Thymus (tissue), 11 donors: ENCODE measurements around the gene RHO. TPM values are rescaled to one million over a fixed set of nuclear protein-coding genes. Genes with fewer than 3 reads are reported as not detected.
"Not testable (repeated sequence)": the region's sequence is repeated elsewhere in the genome, so short reads cannot be mapped to it uniquely, and the experiment has no call there.

Source experiments
- DNase-seq, 9 donors: peaks; one replicate each; pipeline ENCODE4 v3.0.0-alpha.2; 2013; ENCODE audit warnings: low spot score in 9 of 9, low read depth in 6 of 9, missing footprints in 1 of 9
- H3K27ac ChIP-seq, 2 donors: one replicate each; pipeline ENCODE4 v1.5.1; 2013; ENCODE audit warnings: control low read depth in 1 of 2, low read depth in 1 of 2, low read length in 1 of 2, mild to moderate bottlenecking in 1 of 2, moderate library complexity in 1 of 2
- H3K27me3 ChIP-seq, 2 donors: one replicate each; pipeline ENCODE4 v1.5.1; 2013; ENCODE audit warnings: low read length in 1 of 2; ENCODE audit not compliant: control insufficient read depth in 2 of 2, insufficient read depth in 1 of 2
- H3K36me3 ChIP-seq, 2 donors: one replicate each; pipeline ENCODE4 v1.5.1; 2013; ENCODE audit warnings: low read length in 1 of 2, mild to moderate bottlenecking in 1 of 2, moderate library complexity in 1 of 2; ENCODE audit not compliant: control insufficient read depth in 2 of 2, insufficient read depth in 2 of 2
- H3K4me1 ChIP-seq, 2 donors: one replicate each; pipeline ENCODE4 v1.5.1; 2013; ENCODE audit warnings: low read length in 2 of 2; ENCODE audit not compliant: control insufficient read depth in 2 of 2, insufficient read depth in 2 of 2
- H3K4me3 ChIP-seq, 2 donors: one replicate each; pipeline ENCODE4 v1.5.1; 2013; ENCODE audit warnings: low read length in 2 of 2, control low read depth in 1 of 2, mild to moderate bottlenecking in 1 of 2
- H3K9me3 ChIP-seq, 2 donors: one replicate each; pipeline ENCODE4 v1.5.1; 2013; ENCODE audit warnings: low read length in 1 of 2, mild to moderate bottlenecking in 1 of 2; ENCODE audit not compliant: control insufficient read depth in 2 of 2, insufficient read depth in 1 of 2
- WGBS: extraction: QIAGEN DNeasy Blood & Tissue Kit; methylation state at CpG from one replicate; pipeline ENCODE4 v1.1.7; 2013; 5-methylcytosine and 5-hydroxymethylcytosine counted together
- polyA plus RNA-seq: library from polyadenylated mRNA; stranded (reverse); fragments of 200-250 nt; gene quantifications from one replicate; pipeline ENCODE4 v1.2.3, GENCODE V29; 2013
- total RNA-seq: library from RNA; stranded (reverse); fragments of 120-200 nt; gene quantifications from one replicate; pipeline ENCODE4 v1.2.4, GENCODE V29; 2013
- donor health status: healthy.

The RHO gene
- total and polyA plus RNA-seq, 2 donors = 0.05 to 0.07 TPM

DNA sequence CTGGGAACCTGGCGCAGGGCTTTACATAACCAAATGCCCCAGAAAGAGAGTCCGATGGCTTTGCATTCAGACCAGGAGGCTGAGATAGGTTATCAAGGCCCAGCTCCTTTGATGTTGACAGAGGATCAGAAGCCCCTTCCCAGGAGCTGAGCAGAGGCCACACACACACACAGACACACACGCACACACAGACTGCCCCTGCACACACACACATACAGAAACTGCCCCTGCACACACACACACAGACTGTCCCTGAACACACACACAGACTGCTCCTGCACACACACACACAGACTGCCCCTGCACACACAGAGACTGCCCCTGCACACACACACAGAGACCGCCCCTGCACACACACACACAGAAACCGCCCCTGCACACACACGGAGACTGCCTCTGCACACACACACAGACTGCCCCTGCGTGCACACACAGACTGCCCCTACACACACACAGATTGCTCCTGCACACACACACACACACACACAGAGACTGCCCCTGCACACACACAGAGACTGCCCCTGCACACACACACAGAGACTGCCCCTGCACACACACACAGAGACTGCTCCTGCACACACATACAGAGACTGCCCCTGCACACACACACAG lies 12.5 kb upstream of the RHO start:
- 98% methylated on average over 7 of the region's 7 CpGs for WGBS
- H3K27ac ChIP-seq, H3K27me3 ChIP-seq, DNase-seq, H3K9me3 ChIP-seq, H3K4me1 ChIP-seq, H3K4me3 ChIP-seq: not testable (repeated sequence)
- H3K36me3 ChIP-seq = peaks cover 28 to 71% of the 10 kb centered on the region in 2 donors

DNA sequence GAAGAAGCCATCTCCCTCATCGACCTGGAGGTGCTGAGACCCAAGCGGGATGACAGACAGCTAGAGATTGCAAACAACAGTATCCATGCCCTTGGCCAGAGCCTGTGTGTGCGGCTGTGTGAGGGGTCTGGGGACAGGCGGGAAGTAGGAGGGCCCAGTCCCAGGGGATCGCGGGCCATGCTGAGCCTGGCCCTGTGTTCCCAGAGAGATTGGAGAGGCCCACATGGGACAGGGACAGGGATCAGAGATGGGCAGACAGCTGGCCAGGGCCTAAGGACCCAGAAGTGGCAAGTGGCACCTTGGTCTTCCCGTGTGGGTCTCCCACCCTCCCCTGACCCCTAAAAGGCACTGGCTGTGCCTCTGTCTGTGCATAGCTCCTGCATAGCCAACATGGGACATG lies 10.9 kb upstream of the RHO start:
- no peak for DNase-seq
- Histone ChIP-seq H3K9me3 (no peaks in the 10 kb centered on the region), H3K36me3 (peaks cover 24 to 63% of the 10 kb centered on the region in 2 donors), H3K4me3 (no peak overlapping the region), H3K27ac (no peak overlapping the region), H3K4me1 (no peaks in the 10 kb centered on the region), H3K27me3 (no peaks in the 10 kb centered on the region)
- 97% methylated on average over 7 of the region's 7 CpGs for WGBS

DNA sequence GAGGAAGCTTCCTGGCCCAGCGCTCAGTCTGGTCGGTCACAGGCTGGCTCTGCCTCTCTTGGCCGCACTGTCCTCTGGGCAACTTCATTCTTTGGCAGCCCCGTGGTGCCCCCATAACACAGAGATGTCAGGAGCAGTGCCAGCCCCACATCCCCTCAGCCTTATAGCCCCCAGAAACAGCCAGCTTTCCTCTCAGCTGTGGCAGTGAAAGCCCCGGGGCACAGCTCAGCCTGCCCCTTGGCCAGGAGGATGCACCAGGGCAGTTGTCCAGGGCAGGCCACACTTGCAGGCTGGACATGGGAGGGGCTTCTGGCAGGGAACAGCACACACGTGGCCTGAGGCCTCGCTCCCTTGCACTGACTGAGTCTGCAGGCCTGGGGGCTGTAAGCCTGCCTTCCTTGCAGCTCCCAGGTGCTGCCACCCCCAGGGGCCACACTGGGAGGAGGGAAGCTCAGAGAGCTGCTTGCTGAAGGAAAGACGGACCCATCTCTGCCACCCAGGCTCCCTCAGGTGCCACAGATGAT lies 10.3 kb upstream of the RHO start:
- DNase-seq = no peak
- Histone ChIP-seq H3K4me1 (no peaks in the 10 kb centered on the region), H3K27me3 (no peaks in the 10 kb centered on the region), H3K9me3 (no peaks in the 10 kb centered on the region), H3K27ac (no peak overlapping the region), H3K36me3 (peaks cover 18 to 58% of the 10 kb centered on the region in 2 donors), H3K4me3 (no peak overlapping the region)
- WGBS = 97% methylated on average over 8 of the region's 8 CpGs

DNA sequence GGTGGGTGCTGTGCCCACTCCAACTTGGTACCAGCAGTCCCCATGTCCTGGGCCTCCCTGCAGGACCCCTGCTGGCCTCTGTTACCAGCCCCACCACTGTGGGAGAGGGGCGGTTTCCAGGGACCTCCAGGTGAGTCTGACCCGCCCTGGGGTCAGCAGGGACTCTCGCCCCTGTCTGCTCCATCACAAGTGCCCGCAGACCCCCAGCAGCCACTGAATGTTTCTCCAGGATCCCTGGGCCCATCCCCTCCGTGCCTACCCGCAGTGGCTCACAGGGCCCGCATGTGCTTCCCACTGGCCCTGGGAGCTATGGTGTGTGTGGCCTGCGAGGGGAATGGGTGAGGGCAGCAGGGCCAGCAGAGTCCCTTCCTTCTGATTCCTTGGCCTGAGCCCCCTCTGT lies 9.9 kb upstream of the RHO start:
- no peak overlapping the region for H3K4me3 ChIP-seq
- DNase-seq = no peak
- H3K27me3 ChIP-seq = no peaks in the 10 kb centered on the region
- H3K27ac ChIP-seq = no peak overlapping the region
- 98% methylated on average over 8 of the region's 8 CpGs for WGBS
- no peaks in the 10 kb centered on the region for H3K9me3 ChIP-seq
- no peaks in the 10 kb centered on the region for H3K4me1 ChIP-seq
- H3K36me3 ChIP-seq = peaks cover 14 to 53% of the 10 kb centered on the region in 2 donors

DNA sequence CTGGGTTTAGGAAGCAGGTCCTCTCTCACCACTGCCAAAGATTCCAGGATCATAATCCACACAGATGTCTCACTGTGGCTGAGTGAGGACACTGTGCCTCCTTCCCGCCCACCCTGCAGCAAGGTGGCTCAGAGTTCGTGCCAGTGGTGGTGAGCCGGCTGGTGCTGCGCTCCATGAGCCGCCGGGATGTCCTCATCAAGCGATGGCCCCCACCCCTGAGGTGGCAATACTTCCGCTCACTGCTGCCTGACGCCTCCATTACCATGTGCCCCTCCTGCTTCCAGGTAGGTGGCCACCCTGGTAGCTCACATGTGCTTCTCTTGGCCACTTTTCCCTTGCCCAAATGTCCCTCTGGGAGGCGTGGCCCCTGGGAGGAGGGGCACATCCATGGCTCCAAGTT lies 9.0 kb upstream of the RHO start:
- Histone ChIP-seq H3K27ac (no peak overlapping the region), H3K36me3 (peaks cover 14 to 45% of the 10 kb centered on the region in 2 donors), H3K4me3 (no peak overlapping the region), H3K27me3 (no peaks in the 10 kb centered on the region), H3K9me3 (no peaks in the 10 kb centered on the region), H3K4me1 (no peaks in the 10 kb centered on the region)
- DNase-seq = no peak
- 98% methylated on average over 10 of the region's 10 CpGs for WGBS

DNA sequence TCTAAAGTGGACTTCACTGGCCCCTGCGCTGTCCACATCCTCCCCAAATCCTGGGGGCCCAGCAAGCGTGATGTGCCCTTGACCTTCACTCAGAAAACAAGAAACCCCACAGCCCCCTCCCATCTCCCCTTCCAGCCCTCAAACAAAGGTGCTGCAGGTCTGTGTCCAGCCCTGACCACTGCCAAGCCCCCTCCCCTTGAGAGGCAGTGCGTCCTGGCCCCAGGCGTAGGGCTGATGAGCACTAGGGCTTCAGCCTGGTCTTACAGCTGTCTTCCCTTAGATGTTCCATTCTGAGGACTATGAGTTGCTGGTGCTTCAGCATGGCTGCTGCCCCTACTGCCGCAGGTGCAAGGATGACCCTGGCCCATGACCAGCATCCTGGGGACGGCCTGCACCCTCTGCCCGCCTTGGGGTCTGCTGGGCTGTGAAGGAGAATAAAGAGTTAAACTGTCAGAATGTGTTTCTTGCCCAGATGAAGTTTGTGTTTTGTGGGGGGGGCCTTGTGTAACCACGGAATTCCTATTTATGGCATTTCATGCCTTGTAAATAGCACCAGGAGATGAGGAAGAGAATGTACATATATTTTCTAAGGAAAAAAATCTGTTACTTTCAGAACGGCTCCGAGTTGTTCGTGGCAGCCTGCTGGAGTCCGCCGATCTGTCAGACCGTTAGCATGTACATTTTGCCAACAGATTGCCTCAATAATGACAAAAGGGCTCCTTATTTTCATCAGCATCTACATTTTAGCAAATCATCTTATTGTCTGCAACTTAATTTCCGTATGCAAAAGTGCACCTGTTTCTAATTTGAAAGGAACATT lies 8.3 kb upstream of the RHO start:
- no peaks in the 10 kb centered on the region for H3K9me3 ChIP-seq
- no peaks in the 10 kb centered on the region for H3K4me1 ChIP-seq
- no peak overlapping the region for H3K27ac ChIP-seq
- H3K36me3 ChIP-seq = peaks cover 11 to 42% of the 10 kb centered on the region in 2 donors
- no peaks in the 10 kb centered on the region for H3K27me3 ChIP-seq
- DNase-seq = no peak
- 98% methylated on average over 15 of the region's 15 CpGs for WGBS
- no peak overlapping the region for H3K4me3 ChIP-seq

DNA sequence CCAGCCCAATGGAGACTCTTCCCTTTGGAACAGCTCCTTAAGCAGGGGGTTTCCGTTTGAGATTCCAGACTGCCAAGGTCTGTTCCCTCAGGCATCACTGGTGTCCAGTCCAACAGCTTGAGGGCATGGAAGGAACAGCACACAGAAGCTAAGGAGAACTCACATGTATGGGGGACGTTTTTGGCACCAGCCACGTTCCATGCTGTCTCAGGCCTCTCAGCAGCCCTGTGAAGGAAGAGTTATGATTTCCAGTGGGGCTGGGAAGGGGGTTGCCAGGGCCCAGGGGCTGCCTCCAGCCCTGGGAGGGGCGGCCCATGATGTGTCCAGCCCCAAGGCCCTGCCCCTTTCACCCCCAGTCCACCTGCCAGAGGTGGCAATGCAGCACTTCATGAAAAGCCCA lies 7.5 kb upstream of the RHO start:
- H3K4me3 ChIP-seq = no peak overlapping the region
- peaks cover 6 to 37% of the 10 kb centered on the region in 2 donors for H3K36me3 ChIP-seq
- H3K27me3 ChIP-seq = no peaks in the 10 kb centered on the region
- no peaks in the 10 kb centered on the region for H3K4me1 ChIP-seq
- 94% methylated on average over 4 of the region's 4 CpGs for WGBS
- DNase-seq = no peak
- no peaks in the 10 kb centered on the region for H3K9me3 ChIP-seq
- H3K27ac ChIP-seq = no peak overlapping the region

DNA sequence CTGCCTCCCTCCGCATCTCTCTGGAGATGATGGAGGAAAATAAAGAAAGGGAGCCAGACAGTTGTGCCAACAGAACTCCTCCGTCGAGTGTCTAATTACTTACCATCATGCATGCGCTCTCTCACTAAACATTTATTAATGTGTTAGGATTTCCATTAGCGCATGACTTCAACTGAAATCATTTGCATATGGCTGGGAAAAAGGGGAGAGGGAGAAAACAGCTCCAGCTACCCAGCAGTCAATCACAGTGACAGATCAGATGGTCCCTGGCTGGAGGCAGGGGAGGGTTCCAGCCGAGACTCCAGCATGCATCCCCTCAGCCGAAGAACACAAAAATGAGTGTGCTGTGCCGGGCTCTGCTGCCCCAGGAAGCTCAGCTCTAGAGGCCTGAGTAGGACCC lies 6.8 kb upstream of the RHO start:
- H3K36me3 ChIP-seq = peaks cover 6 to 31% of the 10 kb centered on the region in 2 donors
- no peak overlapping the region for H3K4me3 ChIP-seq
- no peaks in the 10 kb centered on the region for H3K27me3 ChIP-seq
- H3K9me3 ChIP-seq = no peaks in the 10 kb centered on the region
- 95% methylated on average over 8 of the region's 8 CpGs for WGBS
- no peak overlapping the region for H3K27ac ChIP-seq
- no peak for DNase-seq
- H3K4me1 ChIP-seq = no peaks in the 10 kb centered on the region

DNA sequence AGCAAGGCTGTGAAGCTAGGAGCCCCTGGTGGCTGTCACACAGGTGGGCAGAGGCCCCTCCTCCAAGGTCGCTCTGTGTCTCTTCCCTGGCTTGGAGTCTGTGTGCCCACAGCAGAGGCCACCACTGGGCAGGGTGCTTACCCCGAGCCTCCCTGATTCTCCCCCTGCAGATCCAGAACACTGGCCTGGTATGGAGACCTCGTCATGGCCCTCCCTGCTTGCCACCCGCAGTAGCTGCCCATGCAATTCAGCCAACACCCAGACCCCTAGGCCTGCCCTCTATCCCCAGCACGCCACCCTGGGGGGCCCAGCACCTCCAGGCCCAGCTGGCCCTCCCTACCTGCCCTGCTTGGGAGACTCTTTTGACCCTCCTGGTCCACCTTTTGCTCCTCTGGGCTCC lies 5.5 kb upstream of the RHO start:
- no peaks in the 10 kb centered on the region for H3K9me3 ChIP-seq
- no peak overlapping the region for H3K4me3 ChIP-seq
- no peaks in the 10 kb centered on the region for H3K27me3 ChIP-seq
- WGBS = 94% methylated on average over 5 of the region's 5 CpGs
- H3K36me3 ChIP-seq = peaks cover 2 to 20% of the 10 kb centered on the region in 2 donors
- no peak for DNase-seq
- H3K27ac ChIP-seq = no peak overlapping the region
- H3K4me1 ChIP-seq = no peaks in the 10 kb centered on the region
